MM.1S (cell line): ENCODE results near the gene KCTD18.

Source experiments
- EZH2 ChIP-seq: fragments of 300-600 bp; sonication (generic); optimal IDR thresholded peaks from 2 replicates; pipeline ENCODE3; 2017; ENCODE audit warnings: low read depth, mild to moderate bottlenecking, antibody characterized with exemption, low read length, mixed read lengths
- EZH2phosphoT487 ChIP-seq: fragments of 300-600 bp; sonication (generic); IDR thresholded peaks from 2 replicates; pipeline ENCODE4 v1.6.1; 2018; ENCODE audit warnings: antibody characterized with exemption, low read length
- TF ChIP-seq, protein P1 (sequence below): fragments of 300-600 bp; sonication (generic); IDR thresholded peaks from 2 replicates; pipeline ENCODE4 v1.5.1; 2016; ENCODE audit warnings: antibody characterized with exemption, low read length, mixed read lengths

DNA sequence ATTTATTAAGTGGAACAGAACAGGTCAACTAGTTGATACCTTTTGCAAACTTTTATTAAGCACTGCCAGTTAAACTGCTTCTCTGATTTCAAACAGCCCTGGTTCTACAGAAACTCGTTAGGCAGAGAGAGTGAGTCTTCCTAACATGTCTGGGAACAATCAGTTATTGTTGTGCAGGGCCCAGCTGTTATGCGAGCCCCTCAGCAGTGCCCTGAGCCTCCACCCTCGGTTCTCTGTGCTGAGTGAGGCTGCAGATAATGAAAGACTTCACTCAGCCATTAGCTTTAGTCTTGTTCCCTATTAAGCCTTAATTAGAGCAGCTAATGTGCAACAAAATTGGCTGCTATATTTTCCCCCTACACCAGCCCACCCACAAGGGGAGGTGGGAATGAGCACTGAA is 39.6 kb downstream of the KCTD18 start:
- TF ChIP-seq, protein P1, sequence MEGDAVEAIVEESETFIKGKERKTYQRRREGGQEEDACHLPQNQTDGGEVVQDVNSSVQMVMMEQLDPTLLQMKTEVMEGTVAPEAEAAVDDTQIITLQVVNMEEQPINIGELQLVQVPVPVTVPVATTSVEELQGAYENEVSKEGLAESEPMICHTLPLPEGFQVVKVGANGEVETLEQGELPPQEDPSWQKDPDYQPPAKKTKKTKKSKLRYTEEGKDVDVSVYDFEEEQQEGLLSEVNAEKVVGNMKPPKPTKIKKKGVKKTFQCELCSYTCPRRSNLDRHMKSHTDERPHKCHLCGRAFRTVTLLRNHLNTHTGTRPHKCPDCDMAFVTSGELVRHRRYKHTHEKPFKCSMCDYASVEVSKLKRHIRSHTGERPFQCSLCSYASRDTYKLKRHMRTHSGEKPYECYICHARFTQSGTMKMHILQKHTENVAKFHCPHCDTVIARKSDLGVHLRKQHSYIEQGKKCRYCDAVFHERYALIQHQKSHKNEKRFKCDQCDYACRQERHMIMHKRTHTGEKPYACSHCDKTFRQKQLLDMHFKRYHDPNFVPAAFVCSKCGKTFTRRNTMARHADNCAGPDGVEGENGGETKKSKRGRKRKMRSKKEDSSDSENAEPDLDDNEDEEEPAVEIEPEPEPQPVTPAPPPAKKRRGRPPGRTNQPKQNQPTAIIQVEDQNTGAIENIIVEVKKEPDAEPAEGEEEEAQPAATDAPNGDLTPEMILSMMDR = no peak
- TF ChIP-seq EZH2phosphoT487 (no peak), EZH2 (no peak)
